ENCODE results near the gene NUMB.

The NUMB gene

DNA sequence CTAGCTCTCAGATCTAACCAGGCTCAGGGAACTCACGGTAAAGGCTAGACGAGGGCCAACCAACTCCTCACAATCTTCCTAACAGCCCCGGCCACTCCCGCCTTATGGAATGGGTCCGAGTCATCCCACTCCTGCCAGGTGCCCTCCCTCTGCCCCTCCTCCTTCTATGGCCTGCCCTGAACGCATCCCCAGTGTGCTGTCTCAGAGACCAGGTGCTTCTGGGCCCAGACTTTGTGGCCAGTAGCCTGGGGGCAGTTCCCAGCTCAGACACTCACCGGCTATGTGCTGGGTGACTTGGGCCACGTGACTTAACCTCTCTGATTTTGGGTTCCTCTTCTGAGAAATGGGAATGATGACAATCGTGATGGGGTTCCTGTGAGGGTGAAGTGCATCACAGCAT, 198.5 kb downstream of the NUMB start:
- Histone ChIP-seq H3K36me3 (replicated peaks; ENCODE audit: low read depth, low read length) (no peaks in the 10 kb centered on the region), H3K4me3 (ENCODE audit: low read length) (no peak overlapping the region), H3K4me2 (ENCODE audit: low read length) (no peak overlapping the region), H3K9ac (ENCODE audit: low read length) (no peak overlapping the region), H2AFZ (ENCODE audit: low read depth, low read length) (no peak overlapping the region), H3K27ac (ENCODE audit: low read length) (no peak overlapping the region), H3K27me3 (ENCODE audit: low read depth, low read length) (no peaks in the 10 kb centered on the region; the same call in 1 of the 2 replicates), H3K79me2 (ENCODE audit: low read length) (no peaks in the 10 kb centered on the region), H3K4me1 (ENCODE audit: low read length) (peaks cover 5% of the 10 kb centered on the region), H4K20me1 (ENCODE audit: insufficient read depth, low read length) (no peaks in the 10 kb centered on the region), H3K9me3 (ENCODE audit: insufficient read depth, low read length) (no peaks in the 10 kb centered on the region)
- TF ChIP-seq EZH2phosphoT487 (IDR thresholded peaks at IDR 0.05; ENCODE audit: low read depth) (no peak), CTCF (IDR thresholded peaks at IDR 0.05; ENCODE audit: low read depth, low read length) (no peak)

DNA sequence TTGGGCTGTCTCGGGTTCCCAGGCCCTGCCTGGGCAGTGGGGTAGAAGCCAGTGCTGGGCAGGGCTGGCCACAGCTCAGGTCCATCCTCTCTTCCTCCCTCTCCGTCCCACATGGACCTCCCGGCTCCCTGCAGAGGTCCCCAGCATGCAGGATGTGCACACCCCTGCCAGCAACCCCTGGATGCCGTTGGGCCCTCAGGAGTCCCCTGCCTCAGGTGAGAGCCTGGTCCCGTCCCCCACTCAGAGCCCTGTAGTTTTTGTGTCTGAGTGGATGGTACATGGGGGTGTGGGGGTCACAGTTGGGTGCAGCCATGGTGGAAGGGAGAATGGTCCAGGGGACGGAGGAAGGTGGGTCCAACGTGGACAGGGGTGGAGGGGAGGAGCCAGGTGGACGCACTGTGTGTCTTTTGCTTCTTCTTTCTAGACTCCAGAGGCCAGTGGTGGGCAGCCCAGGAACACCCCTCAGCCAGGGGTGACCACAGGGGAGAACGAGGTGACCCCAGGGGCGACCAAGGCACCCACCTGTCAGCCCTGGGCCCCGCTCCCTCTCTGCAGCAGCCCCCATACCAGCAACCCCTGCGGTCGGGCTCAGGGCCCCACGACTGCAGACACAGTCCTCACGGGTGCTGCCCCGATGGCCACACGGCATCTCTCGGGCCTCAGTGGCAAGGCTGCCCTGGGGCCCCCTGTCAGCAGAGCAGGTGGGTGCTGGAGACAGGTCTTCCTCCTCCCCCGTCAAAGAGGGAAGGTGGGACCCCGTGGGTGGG, 199.3 kb downstream of the NUMB start:
- Histone ChIP-seq H3K79me2 (ENCODE audit: low read length) (no peaks in the 10 kb centered on the region), H3K9me3 (ENCODE audit: insufficient read depth, low read length) (no peaks in the 10 kb centered on the region), H3K9ac (ENCODE audit: low read length) (no peak overlapping the region), H3K27me3 (ENCODE audit: low read depth, low read length) (no peaks in the 10 kb centered on the region; the same call in 1 of the 2 replicates), H2AFZ (ENCODE audit: low read depth, low read length) (no peak overlapping the region), H4K20me1 (ENCODE audit: insufficient read depth, low read length) (no peaks in the 10 kb centered on the region), H3K4me1 (ENCODE audit: low read length) (peaks cover 5% of the 10 kb centered on the region), H3K27ac (ENCODE audit: low read length) (no peak overlapping the region), H3K36me3 (replicated peaks; ENCODE audit: low read depth, low read length) (no peaks in the 10 kb centered on the region), H3K4me2 (ENCODE audit: low read length) (no peak overlapping the region), H3K4me3 (ENCODE audit: low read length) (no peak overlapping the region)
- no peak for TF ChIP-seq EZH2phosphoT487 (IDR thresholded peaks at IDR 0.05; ENCODE audit: low read depth)
- no peak for TF ChIP-seq CTCF (IDR thresholded peaks at IDR 0.05; ENCODE audit: low read depth, low read length)

DNA sequence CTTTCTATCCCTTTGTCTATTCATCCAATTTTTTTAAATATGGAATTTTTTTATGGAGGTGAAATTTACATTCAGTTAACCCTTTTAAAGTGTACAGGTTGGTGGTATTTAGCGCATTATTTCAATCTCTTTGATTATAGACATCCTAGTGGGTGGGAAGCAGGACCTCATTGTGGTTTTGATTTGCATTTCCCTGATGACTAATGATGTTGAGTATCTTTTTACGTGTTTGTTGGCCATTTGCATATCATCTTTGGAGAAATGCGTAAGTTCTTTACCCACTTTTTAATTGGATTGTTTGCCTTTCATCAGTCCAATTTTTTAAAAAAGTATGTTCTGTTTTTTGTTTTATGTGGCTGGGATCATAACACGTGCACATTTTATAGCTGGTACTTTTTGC, 200.3 kb downstream of the NUMB start:
- Histone ChIP-seq H4K20me1 (ENCODE audit: insufficient read depth, low read length) (no peaks in the 10 kb centered on the region), H3K9me3 (ENCODE audit: insufficient read depth, low read length) (no peaks in the 10 kb centered on the region), H3K4me2 (ENCODE audit: low read length) (no peak overlapping the region), H3K27me3 (ENCODE audit: low read depth, low read length) (no peaks in the 10 kb centered on the region; the same call in 1 of the 2 replicates), H2AFZ (ENCODE audit: low read depth, low read length) (no peak overlapping the region), H3K4me3 (ENCODE audit: low read length) (no peak overlapping the region), H3K9ac (ENCODE audit: low read length) (no peak overlapping the region), H3K4me1 (ENCODE audit: low read length) (peaks cover 5% of the 10 kb centered on the region), H3K27ac (ENCODE audit: low read length) (no peak overlapping the region), H3K79me2 (ENCODE audit: low read length) (no peaks in the 10 kb centered on the region), H3K36me3 (replicated peaks; ENCODE audit: low read depth, low read length) (no peaks in the 10 kb centered on the region)
- no peak for TF ChIP-seq EZH2phosphoT487 (IDR thresholded peaks at IDR 0.05; ENCODE audit: low read depth)
- no peak for TF ChIP-seq CTCF (IDR thresholded peaks at IDR 0.05; ENCODE audit: low read depth, low read length)

DNA sequence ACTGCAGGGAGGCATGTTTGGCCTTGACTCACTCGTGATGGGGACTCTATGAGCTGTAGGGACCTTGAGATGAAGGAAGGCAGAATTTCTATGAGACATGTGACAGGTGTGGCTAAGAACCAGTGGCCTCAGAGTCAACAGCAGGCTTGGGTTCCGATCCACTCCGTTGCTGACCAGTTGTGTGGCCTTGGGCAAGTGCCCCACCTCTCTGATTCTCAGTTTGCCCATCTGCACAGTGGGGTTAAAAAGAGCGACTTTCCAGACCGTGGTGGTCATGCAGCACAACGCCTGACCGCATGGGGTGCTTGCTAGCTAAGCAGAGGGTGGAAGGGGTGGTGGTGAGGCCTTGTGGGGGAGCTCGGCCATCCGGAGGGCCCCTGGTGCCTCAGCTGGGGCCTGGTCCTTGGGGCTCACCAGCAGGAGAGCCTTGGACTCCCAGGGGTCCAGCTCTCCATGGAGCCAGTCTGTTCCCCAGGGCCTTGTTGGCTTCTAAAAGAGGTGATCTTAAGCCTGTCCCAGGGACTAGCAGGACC, 202.6 kb downstream of the NUMB start:
- Histone ChIP-seq H3K4me2 (ENCODE audit: low read length) (no peak overlapping the region), H3K9me3 (ENCODE audit: insufficient read depth, low read length) (no peaks in the 10 kb centered on the region), H3K27ac (ENCODE audit: low read length) (no peak overlapping the region), H3K4me1 (ENCODE audit: low read length) (peaks cover 5% of the 10 kb centered on the region), H3K4me3 (ENCODE audit: low read length) (no peak overlapping the region), H3K79me2 (ENCODE audit: low read length) (no peaks in the 10 kb centered on the region), H3K27me3 (ENCODE audit: low read depth, low read length) (no peaks in the 10 kb centered on the region; the same call in 1 of the 2 replicates), H3K36me3 (replicated peaks; ENCODE audit: low read depth, low read length) (no peaks in the 10 kb centered on the region), H4K20me1 (ENCODE audit: insufficient read depth, low read length) (no peaks in the 10 kb centered on the region), H2AFZ (ENCODE audit: low read depth, low read length) (no peak overlapping the region), H3K9ac (ENCODE audit: low read length) (no peak overlapping the region)
- TF ChIP-seq CTCF (IDR thresholded peaks at IDR 0.05; ENCODE audit: low read depth, low read length) (no peak), EZH2phosphoT487 (IDR thresholded peaks at IDR 0.05; ENCODE audit: low read depth) (no peak)

All from OCI-LY3 (cell line).